ENCODE results near the gene SLC37A1.

The SLC37A1 gene

DNA sequence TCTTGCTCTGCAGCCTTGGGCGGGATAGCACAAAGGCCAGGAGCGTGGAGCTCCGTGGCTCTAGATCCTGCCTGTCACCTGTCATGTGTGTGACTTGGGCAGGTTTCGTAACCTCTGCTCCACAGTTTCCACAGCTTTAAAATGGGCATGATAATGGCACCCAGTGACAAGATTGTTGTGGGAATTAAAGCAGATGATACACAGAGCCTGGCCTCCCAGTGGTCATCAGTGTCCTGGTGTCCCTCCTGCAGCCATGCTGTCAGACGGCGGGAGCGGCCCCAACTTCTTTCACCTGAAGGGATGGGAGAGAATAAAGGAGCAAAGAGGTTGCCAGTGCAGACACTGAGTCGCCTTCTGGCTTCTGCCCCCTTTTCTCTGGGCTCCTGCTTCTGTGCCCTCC lies 61.5 kb downstream of the SLC37A1 start:
- POLR2A ChIA-PET (ENCODE audit: low non-redundant PET), result no interaction called here
- no peak overlapping the region for H3K27ac ChIP-seq
- TF ChIP-seq, protein P1, sequence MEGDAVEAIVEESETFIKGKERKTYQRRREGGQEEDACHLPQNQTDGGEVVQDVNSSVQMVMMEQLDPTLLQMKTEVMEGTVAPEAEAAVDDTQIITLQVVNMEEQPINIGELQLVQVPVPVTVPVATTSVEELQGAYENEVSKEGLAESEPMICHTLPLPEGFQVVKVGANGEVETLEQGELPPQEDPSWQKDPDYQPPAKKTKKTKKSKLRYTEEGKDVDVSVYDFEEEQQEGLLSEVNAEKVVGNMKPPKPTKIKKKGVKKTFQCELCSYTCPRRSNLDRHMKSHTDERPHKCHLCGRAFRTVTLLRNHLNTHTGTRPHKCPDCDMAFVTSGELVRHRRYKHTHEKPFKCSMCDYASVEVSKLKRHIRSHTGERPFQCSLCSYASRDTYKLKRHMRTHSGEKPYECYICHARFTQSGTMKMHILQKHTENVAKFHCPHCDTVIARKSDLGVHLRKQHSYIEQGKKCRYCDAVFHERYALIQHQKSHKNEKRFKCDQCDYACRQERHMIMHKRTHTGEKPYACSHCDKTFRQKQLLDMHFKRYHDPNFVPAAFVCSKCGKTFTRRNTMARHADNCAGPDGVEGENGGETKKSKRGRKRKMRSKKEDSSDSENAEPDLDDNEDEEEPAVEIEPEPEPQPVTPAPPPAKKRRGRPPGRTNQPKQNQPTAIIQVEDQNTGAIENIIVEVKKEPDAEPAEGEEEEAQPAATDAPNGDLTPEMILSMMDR (conservative IDR thresholded peaks at IDR 0.05; ENCODE audit: low read depth), result no peak
- DNase-seq (ENCODE audit: low spot score), result no peak
- CTCF ChIA-PET, result no interaction called here

DNA sequence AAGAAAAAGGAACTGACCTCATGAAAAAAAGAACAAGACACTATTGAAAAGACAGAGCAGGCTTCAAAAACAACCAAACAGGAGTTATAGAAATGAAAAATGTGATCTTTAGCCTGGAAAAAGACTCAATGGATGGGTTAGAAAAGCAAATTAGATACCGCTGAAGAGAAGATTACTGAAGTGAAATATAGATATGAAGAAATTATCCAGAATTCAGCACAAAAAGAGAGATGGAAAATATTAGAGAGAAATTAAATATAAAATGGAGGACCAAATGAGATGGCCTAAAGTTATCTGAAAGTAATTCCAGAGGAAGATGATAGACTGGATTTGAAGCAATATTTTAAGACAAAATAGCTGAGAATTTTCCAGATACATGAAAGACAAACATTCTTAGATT lies 63.0 kb downstream of the SLC37A1 start:
- CTCF ChIA-PET, result no interaction called here

DNA sequence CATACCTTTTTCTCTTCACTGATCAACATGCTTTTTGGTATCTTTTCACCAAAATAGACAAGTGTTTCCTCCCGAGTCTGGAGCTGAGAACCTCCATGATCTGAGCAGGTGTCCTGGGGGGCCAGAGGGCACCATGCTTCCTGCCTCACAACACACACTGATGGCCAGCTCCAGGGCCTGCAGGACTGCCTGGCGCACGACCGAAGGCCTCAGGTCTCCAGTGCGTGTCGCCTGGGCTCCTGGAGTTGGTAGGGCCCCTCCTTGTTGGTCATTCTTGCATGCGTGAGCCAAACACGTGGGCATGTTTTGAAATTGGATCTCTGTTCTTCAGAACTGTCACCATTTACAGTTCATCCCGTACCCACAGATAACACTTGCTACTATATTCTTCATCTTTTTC lies 64.4 kb downstream of the SLC37A1 start:
- no peak for DNase-seq (ENCODE audit: low spot score)
- no peak overlapping the region for H3K27ac ChIP-seq
- POLR2A ChIA-PET (ENCODE audit: low non-redundant PET), result interaction anchor here (0.5 kb wide), 1 partner anchor 1292 kb away, joined by 3 read pairs; no protein-coding TSS in a partner anchor
- TF ChIP-seq, protein P1 (conservative IDR thresholded peaks at IDR 0.05; ENCODE audit: low read depth), result no peak
- CTCF ChIA-PET, result interaction anchor here (2.0 kb wide), 1 partner anchor 15 kb away, joined by 9 read pairs; no protein-coding TSS in a partner anchor

More for the DNA sequence above, 63.0 kb downstream of the SLC37A1 start:
- no peak for DNase-seq (ENCODE audit: low spot score)
- no peak overlapping the region for H3K27ac ChIP-seq
- POLR2A ChIA-PET (ENCODE audit: low non-redundant PET), result no interaction called here
- TF ChIP-seq, protein P1 (conservative IDR thresholded peaks at IDR 0.05; ENCODE audit: low read depth), result no peak

- TF ChIP-seq, protein P1 (conservative IDR thresholded peaks at IDR 0.05; ENCODE audit: low read depth), result no peak
- ChIA-PET POLR2A (ENCODE audit: low non-redundant PET) (interaction anchor here (0.5 kb wide), 1 partner anchor 1291 kb away, joined by 3 read pairs; no protein-coding TSS in a partner anchor), CTCF (interaction anchor here (2.0 kb wide), 1 partner anchor 14 kb away, joined by 9 read pairs; no protein-coding TSS in a partner anchor)
- H3K27ac ChIP-seq, result no peak overlapping the region
- DNase-seq (ENCODE audit: low spot score), result no peak
Observed at GRCh38 chr21:42578761-42579415, 65.2 kb downstream of the SLC37A1 start.

GRCh38 chr21:42579456-42580075 lies 65.9 kb downstream of the SLC37A1 start:
- no peak overlapping the region for H3K27ac ChIP-seq
- ChIA-PET POLR2A (ENCODE audit: low non-redundant PET) (no interaction called here), CTCF (interaction anchor here (0.5 kb wide), 1 partner anchor 190 kb away, joined by 5 read pairs; no protein-coding TSS in a partner anchor)
- DNase-seq (ENCODE audit: low spot score), result no peak
- TF ChIP-seq, protein P1 (conservative IDR thresholded peaks at IDR 0.05; ENCODE audit: low read depth), result no peak

DNA sequence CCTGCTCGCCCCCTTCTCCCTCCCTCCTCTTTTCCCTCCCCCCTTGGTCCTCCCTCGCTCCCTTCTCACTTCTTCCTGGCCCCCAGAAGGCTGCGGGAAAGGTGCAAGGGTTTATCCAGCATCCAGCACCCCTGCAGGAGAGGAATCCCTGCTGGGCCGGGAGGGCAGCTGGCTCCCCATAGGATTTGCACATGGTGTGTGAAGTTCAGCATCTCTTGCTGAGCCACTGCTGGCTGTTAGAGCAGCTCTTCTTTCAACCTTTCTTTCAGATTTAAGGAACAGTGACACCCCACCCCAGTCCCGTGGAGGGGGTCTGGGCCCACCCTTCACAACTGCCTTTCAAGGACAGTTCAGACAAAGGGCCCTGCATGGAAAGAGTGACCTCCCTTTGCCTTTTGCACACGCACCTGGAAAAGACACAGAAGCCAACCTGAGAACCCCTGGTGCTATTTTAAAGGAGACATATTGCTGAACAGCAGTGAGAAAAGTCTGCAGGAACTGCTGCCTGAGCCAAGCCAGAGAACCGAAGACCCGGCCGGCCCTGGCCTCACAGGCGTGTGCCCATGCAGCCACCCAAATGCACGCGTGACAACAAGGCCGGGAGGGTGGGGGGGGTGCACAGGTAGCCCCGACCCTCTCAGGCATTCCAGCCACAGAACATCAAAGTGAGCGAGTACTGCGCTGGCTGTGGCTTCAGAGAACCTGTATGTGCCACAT lies 66.6 kb downstream of the SLC37A1 start:
- no peak overlapping the region for H3K27ac ChIP-seq
- POLR2A ChIA-PET (ENCODE audit: low non-redundant PET), result no interaction called here
- no peak for DNase-seq (ENCODE audit: low spot score)
- TF ChIP-seq, protein P1 (conservative IDR thresholded peaks at IDR 0.05; ENCODE audit: low read depth), result no peak
- CTCF ChIA-PET, result no interaction called here

Data from RWPE1 (cell line).